ENCODE data around the gene SMIM15.

The SMIM15 gene

GRCh38 chr5:61139094-61139873, 23.0 kb downstream of the SMIM15 start:
- no peaks in the 10 kb centered on the region for H3K27me3 Mint-ChIP-seq (ENCODE audit: low read depth)
- H3K4me3 Mint-ChIP-seq: no peak overlapping the region
- H3K4me1 Mint-ChIP-seq (ENCODE audit: low read depth): no peaks in the 10 kb centered on the region
- H3K9me3 Mint-ChIP-seq: no peaks in the 10 kb centered on the region
- no peaks in the 10 kb centered on the region for H3K36me3 Mint-ChIP-seq (ENCODE audit: low read depth)
- H3K27ac Mint-ChIP-seq: no peak overlapping the region

- Mint-ChIP-seq H3K9me3 (no peaks in the 10 kb centered on the region), H3K4me3 (no peak overlapping the region), H3K36me3 (ENCODE audit: low read depth) (no peaks in the 10 kb centered on the region), H3K27me3 (ENCODE audit: low read depth) (no peaks in the 10 kb centered on the region), H3K27ac (no peak overlapping the region), H3K4me1 (ENCODE audit: low read depth) (no peaks in the 10 kb centered on the region)
Measured at GRCh38 chr5:61137835-61138234, 24.4 kb downstream of the SMIM15 start.

- H3K36me3 Mint-ChIP-seq (ENCODE audit: low read depth): no peaks in the 10 kb centered on the region
- H3K4me1 Mint-ChIP-seq (ENCODE audit: low read depth): no peaks in the 10 kb centered on the region
- no peak overlapping the region for H3K27ac Mint-ChIP-seq
- H3K27me3 Mint-ChIP-seq (ENCODE audit: low read depth): no peaks in the 10 kb centered on the region
- H3K9me3 Mint-ChIP-seq: no peaks in the 10 kb centered on the region
- no peak overlapping the region for H3K4me3 Mint-ChIP-seq
Measured at GRCh38 chr5:61132559-61132958, 29.7 kb downstream of the SMIM15 start.

GRCh38 chr5:61130289-61130688, 32.0 kb downstream of the SMIM15 start:
- Mint-ChIP-seq H3K4me1 (ENCODE audit: low read depth) (no peaks in the 10 kb centered on the region), H3K9me3 (no peaks in the 10 kb centered on the region), H3K27me3 (ENCODE audit: low read depth) (no peaks in the 10 kb centered on the region), H3K36me3 (ENCODE audit: low read depth) (no peaks in the 10 kb centered on the region), H3K4me3 (no peak overlapping the region), H3K27ac (no peak overlapping the region)

- Mint-ChIP-seq H3K27ac (no peak overlapping the region), H3K27me3 (ENCODE audit: low read depth) (no peaks in the 10 kb centered on the region), H3K9me3 (no peaks in the 10 kb centered on the region), H3K4me3 (no peak overlapping the region), H3K36me3 (ENCODE audit: low read depth) (no peaks in the 10 kb centered on the region), H3K4me1 (ENCODE audit: low read depth) (no peaks in the 10 kb centered on the region)
Measured at GRCh38 chr5:61123145-61123544, 39.1 kb downstream of the SMIM15 start.

GRCh38 chr5:61120534-61120933, 41.7 kb downstream of the SMIM15 start:
- peaks cover under 1% of the 10 kb centered on the region for H3K9me3 Mint-ChIP-seq
- no peak overlapping the region for H3K4me3 Mint-ChIP-seq
- H3K4me1 Mint-ChIP-seq (ENCODE audit: low read depth): no peaks in the 10 kb centered on the region
- no peaks in the 10 kb centered on the region for H3K27me3 Mint-ChIP-seq (ENCODE audit: low read depth)
- no peaks in the 10 kb centered on the region for H3K36me3 Mint-ChIP-seq (ENCODE audit: low read depth)
- no peak overlapping the region for H3K27ac Mint-ChIP-seq

GRCh38 chr5:61119066-61119465, 43.2 kb downstream of the SMIM15 start:
- Mint-ChIP-seq H3K9me3 (peaks cover 12% of the 10 kb centered on the region), H3K27ac (no peak overlapping the region), H3K4me3 (no peak overlapping the region), H3K4me1 (ENCODE audit: low read depth) (no peaks in the 10 kb centered on the region), H3K36me3 (ENCODE audit: low read depth) (no peaks in the 10 kb centered on the region), H3K27me3 (ENCODE audit: low read depth) (no peaks in the 10 kb centered on the region)

GRCh38 chr5:61115968-61116367, 46.3 kb downstream of the SMIM15 start:
- H3K27ac Mint-ChIP-seq: no peak overlapping the region
- H3K36me3 Mint-ChIP-seq (ENCODE audit: low read depth): peaks cover 1% of the 10 kb centered on the region
- H3K27me3 Mint-ChIP-seq (ENCODE audit: low read depth): no peaks in the 10 kb centered on the region
- H3K9me3 Mint-ChIP-seq: peaks cover 30% of the 10 kb centered on the region
- no peak overlapping the region for H3K4me3 Mint-ChIP-seq
- peaks cover 4% of the 10 kb centered on the region for H3K4me1 Mint-ChIP-seq (ENCODE audit: low read depth)

GRCh38 chr5:61114441-61114840, 47.8 kb downstream of the SMIM15 start:
- H3K36me3 Mint-ChIP-seq (ENCODE audit: low read depth): peaks cover 1% of the 10 kb centered on the region
- peaks cover 30% of the 10 kb centered on the region for H3K9me3 Mint-ChIP-seq
- H3K27ac Mint-ChIP-seq: no peak overlapping the region
- no peaks in the 10 kb centered on the region for H3K27me3 Mint-ChIP-seq (ENCODE audit: low read depth)
- H3K4me3 Mint-ChIP-seq: no peak overlapping the region
- H3K4me1 Mint-ChIP-seq (ENCODE audit: low read depth): peaks cover 4% of the 10 kb centered on the region
